GM12891 (cell line): ENCODE data around the gene GID8.
"Not testable (repeated sequence)": the region's sequence is repeated elsewhere in the genome, so short reads cannot be mapped to it uniquely, and the experiment has no call there.

Source experiments
- DNase-seq: peaks from one replicate; pipeline ENCODE4 v3.0.0; 2011; ENCODE audit warnings: low spot score; ENCODE audit not compliant: insufficient read length
- FAIRE-seq: peaks from 2 replicates; lab custom pipeline; 2011; peaks lifted over from hg19 to GRCh38; lab: Jason Lieb, UNC
- PAX5 ChIP-seq: IDR thresholded peaks from 2 replicates; pipeline ENCODE4 v1.6.1; 2011; ENCODE audit warnings: low read length, moderate library complexity, mild to moderate bottlenecking; ENCODE audit not compliant: insufficient read depth, severe bottlenecking
- POLR2A ChIP-seq: IDR thresholded peaks from 2 replicates; pipeline ENCODE4 v1.6.1; 2011; ENCODE audit warnings: low read depth, low read length, control low read depth
- POLR2AphosphoS5 ChIP-seq: IDR thresholded peaks from 2 replicates; pipeline ENCODE4 v1.6.1; 2011; ENCODE audit warnings: low read depth, low read length, control low read depth
- POU2F2 ChIP-seq: IDR thresholded peaks from 2 replicates; pipeline ENCODE4 v1.6.1; 2011; ENCODE audit warnings: low read depth, mild to moderate bottlenecking, control low read depth, low read length, moderate library complexity
- SPI1 ChIP-seq: IDR thresholded peaks from 2 replicates; pipeline ENCODE4 v1.6.1; 2011; ENCODE audit warnings: low read depth, low read length, control low read depth
- TAF1 ChIP-seq: IDR thresholded peaks from 2 replicates; pipeline ENCODE4 v1.6.1; 2011; ENCODE audit warnings: low read depth, low read length, control low read depth

Gene GID8

GRCh38 chr20:62921119-62921687 is 16.7 kb upstream of the GID8 start:
- no peak for DNase-seq
- TF ChIP-seq PAX5 (no peak), TAF1 (no peak), POLR2A (no peak), POLR2AphosphoS5 (no peak), POU2F2 (no peak), SPI1 (no peak)
- peak; percentile 13 for FAIRE-seq

GRCh38 chr20:62922451-62922921 is 15.5 kb upstream of the GID8 start:
- no peak for TF ChIP-seq POLR2AphosphoS5
- TF ChIP-seq PAX5 = no peak
- TF ChIP-seq POLR2A = no peak
- TF ChIP-seq SPI1 = no peak
- no peak for TF ChIP-seq POU2F2
- no peak for TF ChIP-seq TAF1
- DNase-seq (no peak), FAIRE-seq (no peak)

- not testable (repeated sequence) for DNase-seq, FAIRE-seq
Measured at GRCh38 chr20:62923059-62923668, 14.8 kb upstream of the GID8 start.

- no peak for FAIRE-seq
- DNase-seq = no peak
Measured at GRCh38 chr20:62923669-62924441, 14.1 kb upstream of the GID8 start.

GRCh38 chr20:62924442-62925075 is 13.4 kb upstream of the GID8 start:
- no peak for TF ChIP-seq PAX5
- TF ChIP-seq POU2F2 = no peak
- no peak for TF ChIP-seq SPI1
- TF ChIP-seq POLR2AphosphoS5 = no peak; the same call in 1 of the 2 replicates
- TF ChIP-seq TAF1 = no peak
- no peak for TF ChIP-seq POLR2A
- FAIRE-seq = no peak
- no peak for DNase-seq

More at GRCh38 chr20:62923669-62924441, 14.1 kb upstream of the GID8 start:
- TF ChIP-seq POLR2A (no peak), TAF1 (no peak), SPI1 (no peak), PAX5 (no peak), POLR2AphosphoS5 (no peak), POU2F2 (no peak)

- FAIRE-seq (no peak), DNase-seq (no peak)
- TF ChIP-seq POU2F2 = no peak
- TF ChIP-seq POLR2AphosphoS5 = no peak
- TF ChIP-seq POLR2A = no peak
- TF ChIP-seq TAF1 = no peak
- TF ChIP-seq PAX5 = no peak
- TF ChIP-seq SPI1 = no peak
Measured at GRCh38 chr20:62925076-62925419, 12.9 kb upstream of the GID8 start.

- DNase-seq = no peak
- no peak for TF ChIP-seq PAX5
- 0 out of 2 replicates have a peak, but pooled peaks have one; percentile 14 for TF ChIP-seq POU2F2
- TF ChIP-seq SPI1 = peak; percentile 17; the same call in 1 of the 2 replicates
- FAIRE-seq = no peak
Measured at GRCh38 chr20:62925420-62926228, 12.3 kb upstream of the GID8 start.

- DNase-seq = peak; percentile 95
- FAIRE-seq = peak; percentile 90
- TF ChIP-seq POU2F2 (no peak), POLR2A (no peak), TAF1 (peak; percentile 73; the same call in 1 of the 2 replicates), PAX5 (no peak), POLR2AphosphoS5 (peak; percentile 32; the same call in 1 of the 2 replicates)
Measured at GRCh38 chr20:62926229-62927127, 11.5 kb upstream of the GID8 start, which contains the start of gene DIDO1. Gene DIDO1 (minus strand): TSS chr20:62926505.
